Endothelial cell of umbilical vein (primary cell): ENCODE data around the gene PGP.

ENCODE experiments used
- CTCF ChIP-seq, 2 donors: IDR thresholded peaks; 1 replicate in 1 of 2; 2 replicates in 1 of 2; pipeline ENCODE4 v1.5.1; 2011; ENCODE audit warnings: low read length in 2 of 2, mild to moderate bottlenecking in 2 of 2, moderate library complexity in 2 of 2, control low read depth in 1 of 2, inconsistent platforms in 1 of 2, low read depth in 1 of 2; ENCODE audit not compliant: insufficient read depth in 1 of 2; ENCODE audit errors: extremely low read depth in 1 of 2
- EZH2 ChIP-seq: IDR thresholded peaks from 2 replicates; pipeline ENCODE4 v1.6.1; 2012; ENCODE audit warnings: borderline replicate concordance, low read depth, mild to moderate bottlenecking, moderate library complexity, low read length, inconsistent platforms; ENCODE audit not compliant: severe bottlenecking
- FOS ChIP-seq: IDR thresholded peaks from 2 replicates; pipeline ENCODE4 v1.6.1; 2011; ENCODE audit warnings: mild to moderate bottlenecking, low read length, moderate library complexity, borderline replicate concordance; ENCODE audit not compliant: insufficient read depth
- MAX ChIP-seq: IDR thresholded peaks from 2 replicates; pipeline ENCODE4 v1.6.1; 2011; ENCODE audit not compliant: insufficient read depth, insufficient read length
- POLR2A ChIP-seq: IDR thresholded peaks from 2 replicates; pipeline ENCODE4 v1.6.1; 2012; ENCODE audit warnings: low read depth, mild to moderate bottlenecking, control low read depth, low read length
- POLR2AphosphoS5 ChIP-seq: IDR thresholded peaks from 2 replicates; pipeline ENCODE4 v1.6.1; 2012; ENCODE audit warnings: low read depth, mild to moderate bottlenecking, control low read depth, low read length, moderate library complexity; ENCODE audit not compliant: insufficient read depth

- TF ChIP-seq POLR2A (no peak), MAX (no peak), CTCF (IDR thresholded peaks at IDR 0.05; ENCODE audit: extremely low read depth in 1 of 2, insufficient read depth in 1 of 2, low read depth in 1 of 2, low read length in 2 of 2) (no peak), FOS (no peak), EZH2 (no peak), POLR2AphosphoS5 (no peak)
Observed at GRCh38 chr16:2199621-2200139, 15.0 kb downstream of the PGP start.
